Measurements from ENCODE around the gene GMEB2. TPM values are rescaled to one million over a fixed set of nuclear protein-coding genes. Genes with fewer than 3 reads are reported as not detected.

The GMEB2 gene
- total RNA-seq, 4 donors from 2014 or later: 6.6 to 12.8 (median 9.2) TPM

DNA sequence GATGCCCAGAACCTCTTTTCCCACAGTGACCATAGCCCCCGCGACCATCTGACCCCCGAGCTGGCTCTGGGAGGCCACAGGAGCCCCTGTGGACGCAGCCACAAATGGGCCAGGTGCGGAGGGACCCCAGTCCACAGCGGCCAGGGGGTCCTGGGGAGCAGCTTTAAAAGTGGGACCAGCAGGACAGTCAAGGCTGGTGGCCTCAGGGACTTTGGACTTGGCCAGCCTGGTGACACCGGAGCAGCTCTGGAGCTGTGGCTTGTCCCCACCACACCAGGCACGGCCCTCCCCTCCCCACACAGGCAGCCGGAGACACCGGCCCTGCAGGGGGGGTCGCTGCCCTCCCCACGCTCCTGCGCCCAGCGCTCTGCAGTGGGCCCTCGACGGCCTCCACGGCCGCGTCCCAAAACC, 69.4 kb downstream of the GMEB2 start:
- no peak for DNase-seq (ENCODE audit: low spot score)
- no peak for ATAC-seq (ENCODE audit: low FRiP score)
- no peak for TF ChIP-seq CTCF (IDR thresholded peaks at IDR 0.05)

DNA sequence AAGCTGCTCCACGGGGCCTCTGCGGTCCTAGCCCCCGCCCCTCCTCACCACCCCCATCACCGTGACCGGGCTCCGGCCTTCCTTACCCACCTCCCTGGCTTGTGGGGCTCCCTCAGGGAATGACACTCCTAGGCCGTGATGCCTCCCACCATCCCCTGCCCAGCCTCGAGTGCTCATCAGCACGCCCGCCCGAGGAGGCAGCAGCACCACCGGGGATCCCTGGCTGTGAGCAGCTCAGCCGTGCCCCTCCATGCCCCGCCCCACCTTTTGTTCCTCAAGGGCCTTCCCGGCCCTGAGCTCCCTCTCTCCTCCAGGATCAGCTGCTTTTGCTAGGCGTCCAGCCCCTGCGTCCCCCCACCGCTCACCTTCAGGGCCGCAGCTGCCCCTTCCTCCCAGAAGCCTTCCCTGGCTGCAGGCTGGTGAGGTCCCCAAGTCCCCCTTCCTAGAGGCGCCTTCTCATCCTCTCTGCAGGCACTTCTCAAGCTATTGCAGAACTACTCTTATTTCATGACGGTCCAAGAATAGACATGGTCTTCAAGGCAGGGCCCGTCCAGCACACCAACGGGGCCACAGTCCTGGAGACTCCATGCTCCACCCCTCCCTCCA, 69.9 kb downstream of the GMEB2 start:
- no peak for DNase-seq (ENCODE audit: low spot score)
- ATAC-seq (ENCODE audit: low FRiP score): no peak
- TF ChIP-seq CTCF (IDR thresholded peaks at IDR 0.05): no peak

- DNase-seq (ENCODE audit: low spot score): no peak
- no peak for ATAC-seq (ENCODE audit: low FRiP score)
- TF ChIP-seq CTCF (IDR thresholded peaks at IDR 0.05): no peak
Measured at GRCh38 chr20:63555661-63556381, 71.1 kb downstream of the GMEB2 start.

- no peak for TF ChIP-seq CTCF (IDR thresholded peaks at IDR 0.05)
- no peak for ATAC-seq (ENCODE audit: low FRiP score)
- DNase-seq (ENCODE audit: low spot score): no peak
Measured at GRCh38 chr20:63554361-63555278, 72.3 kb downstream of the GMEB2 start.

DNA sequence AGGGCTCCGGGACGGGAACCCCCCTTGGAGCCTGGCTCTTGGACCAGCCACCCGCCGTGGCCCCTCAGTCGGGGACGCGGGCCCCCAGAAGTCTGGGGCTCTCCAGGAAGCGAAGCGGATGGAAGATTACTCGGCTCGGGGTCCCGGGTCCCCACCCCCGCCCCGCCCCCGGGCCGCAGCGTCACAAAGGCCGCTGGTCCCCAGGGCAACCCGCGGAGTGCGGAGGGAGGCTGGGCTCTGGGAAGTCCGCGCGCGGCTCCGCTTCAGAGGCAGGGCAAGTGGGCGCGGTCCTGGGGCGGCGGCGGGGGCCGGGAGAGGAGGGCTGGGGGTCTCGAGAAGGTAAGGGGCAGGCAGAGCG, 73.0 kb downstream of the GMEB2 start, which contains the start of gene FNDC11:
TSS of gene FNDC11 (plus strand) at position 227 of the 358 bp plus-strand sequence. CDS start 1,505 bp downstream, outside the sequence.
- TF ChIP-seq CTCF (IDR thresholded peaks at IDR 0.05): no peak
- DNase-seq (ENCODE audit: low spot score) (no peak), ATAC-seq (ENCODE audit: low FRiP score) (no peak)

- peak; percentile 70 for DNase-seq (ENCODE audit: low spot score)
- no peak for TF ChIP-seq CTCF (IDR thresholded peaks at IDR 0.05)
- ATAC-seq (ENCODE audit: low FRiP score): peak; percentile 76
Measured at GRCh38 chr20:63553251-63553932, 73.5 kb downstream of the GMEB2 start.
